Keratinocyte (primary cell): ENCODE measurements around the gene RGL3. TPM values are rescaled to one million over a fixed set of nuclear protein-coding genes. Genes with fewer than 3 reads are reported as not detected.

Experiments
- DNase-seq: peaks from one replicate; pipeline ENCODE4 v3.0.0-alpha.2; 2011; ENCODE audit warnings: low read depth, missing footprints, low spot score
- FAIRE-seq: peaks from 2 replicates; lab custom pipeline; 2011; peaks lifted over from hg19 to GRCh38; lab: Jason Lieb, UNC
- H2AFZ ChIP-seq: 2 replicates; pipeline ENCODE4 v1.6.0; 2012; ENCODE audit warnings: low read length, control low read depth, inconsistent platforms; ENCODE audit not compliant: control insufficient read depth
- H3K27ac ChIP-seq: 2 replicates; pipeline ENCODE4 v1.5.1; 2011; ENCODE audit warnings: low read length; ENCODE audit not compliant: control insufficient read depth, insufficient read depth
- H3K27me3 ChIP-seq: 3 replicates; pipeline ENCODE4 v1.6.0; 2011; ENCODE audit warnings: low read length; ENCODE audit not compliant: control insufficient read depth, insufficient read depth; ENCODE audit errors: extremely low read depth
- H3K36me3 ChIP-seq, 2 experiments: 2 replicates in 1 of 2; 3 replicates in 1 of 2; pipeline ENCODE4 v1.5.1; 2011; ENCODE audit warnings: low read length in 2 of 2, mild to moderate bottlenecking in 1 of 2; ENCODE audit not compliant: control insufficient read depth in 2 of 2, insufficient read depth in 2 of 2; ENCODE audit errors: extremely low read depth in 1 of 2
- H3K4me1 ChIP-seq: 3 replicates; pipeline ENCODE4 v1.5.1; 2011; ENCODE audit warnings: low read length; ENCODE audit not compliant: control insufficient read depth, insufficient read depth; ENCODE audit errors: extremely low read depth
- H3K4me2 ChIP-seq: 3 replicates; pipeline ENCODE4 v1.6.0; 2011; ENCODE audit warnings: low read depth, low read length; ENCODE audit not compliant: control insufficient read depth, insufficient read depth; ENCODE audit errors: extremely low read depth
- H3K4me3 ChIP-seq, 3 experiments: fragments of 200-600 bp in 1 of 3; sonication (generic) in 1 of 3; 2 replicates in 2 of 3; 3 replicates in 1 of 3; pipeline ENCODE4 v1.5.1; 2011 to 2016; ENCODE audit warnings: low read length in 3 of 3, mild to moderate bottlenecking in 3 of 3, control low read depth in 2 of 3, inconsistent platforms in 1 of 3, low read depth in 1 of 3, mixed read lengths in 1 of 3, mixed run types in 1 of 3, moderate library complexity in 1 of 3; ENCODE audit not compliant: control insufficient read depth in 2 of 3, insufficient read depth in 2 of 3; ENCODE audit errors: extremely low read depth in 1 of 3
- H3K79me2 ChIP-seq: 2 replicates; pipeline ENCODE4 v1.6.0; 2012; ENCODE audit warnings: low read length; ENCODE audit not compliant: control insufficient read depth, insufficient read depth
- H3K9ac ChIP-seq: 3 replicates; pipeline ENCODE4 v1.6.0; 2011; ENCODE audit warnings: low read length; ENCODE audit not compliant: control insufficient read depth, insufficient read depth; ENCODE audit errors: extremely low read depth
- H3K9me1 ChIP-seq: 3 replicates; pipeline ENCODE4 v1.6.0; 2011; ENCODE audit warnings: low read length; ENCODE audit not compliant: control insufficient read depth, insufficient read depth; ENCODE audit errors: extremely low read depth
- H3K9me3 ChIP-seq: 2 replicates; pipeline ENCODE4 v1.5.1; 2012; ENCODE audit warnings: low read depth, low read length; ENCODE audit not compliant: control insufficient read depth
- H4K20me1 ChIP-seq: 3 replicates; pipeline ENCODE4 v1.6.0; 2011; ENCODE audit warnings: low read length; ENCODE audit not compliant: control insufficient read depth, insufficient read depth; ENCODE audit errors: extremely low read depth
- EZH2 ChIP-seq: IDR thresholded peaks from one replicate; pipeline ENCODE4 v1.6.1; 2012; ENCODE audit warnings: inconsistent platforms, mild to moderate bottlenecking, low read length, moderate library complexity
- dilution Hi-C: fragments of 300-500 bp; cut with MboI; formaldehyde crosslinking; loops from one replicate; pipeline ENCODE4 v1.7.0; 2020; ENCODE audit warnings: low sequenced_read_pairs; ENCODE audit not compliant: extremely low pct_ligation_motif_present
- polyA plus RNA-seq, 5 experiments: library from polyadenylated mRNA; depleted of rRNA in 3 of 5; stranded (reverse) in 3 of 5; stranded (forward) in 1 of 5; unstranded in 1 of 5; fragments of >200 nt; gene quantifications; 1 replicate in 1 of 5; 2 replicates in 3 of 5; 3 replicates in 1 of 5; pipeline versions ENCODE4 v1.2.1 to v1.2.3, GENCODE V29; 2011 to 2012; ENCODE audit warnings: missing spikeins in 2 of 5, low read depth in 1 of 5, low replicate concordance in 1 of 5
- TF ChIP-seq, protein P1 (sequence below), 3 experiments: IDR thresholded peaks in 1 of 3; conservative IDR thresholded peaks in 1 of 3; optimal IDR thresholded peaks in 1 of 3; 2 replicates in 2 of 3; 3 replicates in 1 of 3; pipeline versions ENCODE3 to v1.5.1; 2011; ENCODE audit warnings: low read length in 3 of 3, mild to moderate bottlenecking in 3 of 3, moderate library complexity in 2 of 3, control low read depth in 1 of 3, inconsistent platforms in 1 of 3; ENCODE audit not compliant: insufficient read depth in 2 of 3; ENCODE audit errors: extremely low read depth in 1 of 3

The RGL3 gene
- polyA plus RNA-seq, 1 donor (not counting 4 experiments of a cell fraction or from before 2014, with no cell fraction given), result not detected

DNA sequence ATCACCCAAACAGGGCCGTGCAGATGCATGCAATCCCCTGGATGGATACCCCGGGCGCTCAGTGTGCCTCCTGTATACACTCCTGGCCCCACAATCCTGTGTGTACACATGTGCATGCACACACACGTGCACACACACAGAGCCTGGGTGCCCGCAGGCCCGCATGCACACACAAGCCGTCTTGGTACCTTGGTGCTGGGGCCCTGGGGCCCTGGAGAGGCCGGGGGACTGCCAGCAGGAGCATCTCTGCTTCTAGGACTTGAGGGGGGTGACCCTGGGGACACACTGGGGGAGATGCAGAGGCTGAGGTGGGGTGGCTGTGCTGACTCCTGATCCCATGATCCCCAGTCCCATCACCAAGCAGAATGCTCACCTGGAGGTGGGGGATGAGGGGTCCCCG is 19.4 kb downstream of the RGL3 start:
- DNase-seq, result no peak
- no peaks in the 10 kb centered on the region for H3K36me3 ChIP-seq
- no peaks in the 10 kb centered on the region for H3K4me1 ChIP-seq
- no peaks in the 10 kb centered on the region for H4K20me1 ChIP-seq
- no peak for FAIRE-seq
- H3K4me3 ChIP-seq, result no peak overlapping the region
- H3K9ac ChIP-seq, result no peak overlapping the region
- H2AFZ ChIP-seq, result no peak overlapping the region
- TF ChIP-seq EZH2, result no peak
- TF ChIP-seq, protein P1, sequence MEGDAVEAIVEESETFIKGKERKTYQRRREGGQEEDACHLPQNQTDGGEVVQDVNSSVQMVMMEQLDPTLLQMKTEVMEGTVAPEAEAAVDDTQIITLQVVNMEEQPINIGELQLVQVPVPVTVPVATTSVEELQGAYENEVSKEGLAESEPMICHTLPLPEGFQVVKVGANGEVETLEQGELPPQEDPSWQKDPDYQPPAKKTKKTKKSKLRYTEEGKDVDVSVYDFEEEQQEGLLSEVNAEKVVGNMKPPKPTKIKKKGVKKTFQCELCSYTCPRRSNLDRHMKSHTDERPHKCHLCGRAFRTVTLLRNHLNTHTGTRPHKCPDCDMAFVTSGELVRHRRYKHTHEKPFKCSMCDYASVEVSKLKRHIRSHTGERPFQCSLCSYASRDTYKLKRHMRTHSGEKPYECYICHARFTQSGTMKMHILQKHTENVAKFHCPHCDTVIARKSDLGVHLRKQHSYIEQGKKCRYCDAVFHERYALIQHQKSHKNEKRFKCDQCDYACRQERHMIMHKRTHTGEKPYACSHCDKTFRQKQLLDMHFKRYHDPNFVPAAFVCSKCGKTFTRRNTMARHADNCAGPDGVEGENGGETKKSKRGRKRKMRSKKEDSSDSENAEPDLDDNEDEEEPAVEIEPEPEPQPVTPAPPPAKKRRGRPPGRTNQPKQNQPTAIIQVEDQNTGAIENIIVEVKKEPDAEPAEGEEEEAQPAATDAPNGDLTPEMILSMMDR (optimal IDR thresholded peaks at IDR 0.05 in 1 of 3, IDR thresholded peaks at IDR 0.05 in 1 of 3, conservative IDR thresholded peaks at IDR 0.05 in 1 of 3; ENCODE audit: extremely low read depth in 1 of 3, insufficient read depth in 2 of 3, low read length in 3 of 3), result no peak
- H3K4me2 ChIP-seq, result no peak overlapping the region
- H3K9me3 ChIP-seq, result no peaks in the 10 kb centered on the region
- H3K27ac ChIP-seq, result no peak overlapping the region
- H3K79me2 ChIP-seq, result no peaks in the 10 kb centered on the region
- no peaks in the 10 kb centered on the region for H3K9me1 ChIP-seq
- H3K27me3 ChIP-seq, result no peaks in the 10 kb centered on the region
- dilution Hi-C loops, result no loop called here

DNA sequence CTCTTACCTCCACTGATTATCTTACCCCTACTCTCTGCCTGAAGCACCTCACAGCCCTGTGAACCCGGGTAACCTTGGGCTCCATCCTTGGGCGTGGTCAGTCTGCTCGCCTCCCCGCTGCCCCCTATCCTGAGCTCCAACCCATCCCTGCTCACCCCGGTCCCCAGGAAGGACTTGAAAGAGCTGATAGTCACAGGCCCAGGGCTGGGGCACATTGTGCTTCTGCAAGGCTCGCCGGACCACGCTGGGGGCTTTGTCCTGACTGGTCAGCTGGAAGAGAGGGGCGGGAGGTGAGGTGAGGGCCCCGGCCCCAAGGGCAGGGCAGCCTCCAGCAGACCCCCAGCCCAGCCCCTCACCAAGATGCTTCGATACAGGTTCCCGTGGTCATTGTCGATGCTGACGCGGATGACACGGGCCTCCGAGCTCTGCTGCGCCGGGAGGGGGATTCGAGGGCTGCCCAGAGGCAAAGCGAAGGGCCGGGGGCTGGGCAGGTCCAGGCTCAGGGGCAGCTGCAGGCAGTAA is 22.0 kb downstream of the RGL3 start:
- FAIRE-seq, result no peak
- dilution Hi-C loops, result no loop called here

More for the DNA sequence above, 22.0 kb downstream of the RGL3 start:
- Histone ChIP-seq H3K9ac (no peak overlapping the region), H3K4me2 (no peak overlapping the region), H3K36me3 (no peaks in the 10 kb centered on the region), H4K20me1 (no peaks in the 10 kb centered on the region), H3K9me1 (no peaks in the 10 kb centered on the region), H3K79me2 (no peaks in the 10 kb centered on the region), H3K27me3 (no peaks in the 10 kb centered on the region), H3K4me1 (no peaks in the 10 kb centered on the region), H3K9me3 (no peaks in the 10 kb centered on the region), H2AFZ (no peak overlapping the region), H3K27ac (no peak overlapping the region), H3K4me3 (no peak overlapping the region)
- no peak for TF ChIP-seq EZH2
- TF ChIP-seq, protein P1 (optimal IDR thresholded peaks at IDR 0.05 in 1 of 3, IDR thresholded peaks at IDR 0.05 in 1 of 3, conservative IDR thresholded peaks at IDR 0.05 in 1 of 3; ENCODE audit: extremely low read depth in 1 of 3, insufficient read depth in 2 of 3, low read length in 3 of 3), result no peak
- no peak for DNase-seq
